Right atrium auricular region (tissue), 2 donors: Measurements from ENCODE around the gene BAX. TPM values are rescaled to one million over a fixed set of nuclear protein-coding genes. Genes with fewer than 3 reads are reported as not detected.
"Not testable (repeated sequence)": the region's sequence is repeated elsewhere in the genome, so short reads cannot be mapped to it uniquely, and the experiment has no call there.

Experiments
- DNase-seq: peaks from one replicate; pipeline ENCODE4 v3.0.0-alpha.2; 2019; ENCODE audit warnings: low spot score
- H3K27ac ChIP-seq, 2 donors: fragments of 200-600 bp; sonication (generic); 1 replicate in 1 of 2; 2 replicates in 1 of 2; pipeline ENCODE4 v1.5.1; 2016 to 2019
- H3K27me3 ChIP-seq, 2 donors: fragments of 200-600 bp; sonication (generic); one replicate each; pipeline versions ENCODE4 v1.5.1 to v1.6.0; 2017 to 2019
- H3K36me3 ChIP-seq: fragments of 200-600 bp; sonication (generic); one replicate; pipeline ENCODE4 v1.5.1; 2016
- H3K4me1 ChIP-seq, 2 donors: fragments of 200-600 bp; sonication (generic); one replicate each; pipeline versions ENCODE4 v1.5.1 to v1.6.0; 2017 to 2019
- H3K4me3 ChIP-seq, 2 donors: fragments of 200-600 bp; sonication (generic); 1 replicate in 1 of 2; 2 replicates in 1 of 2; pipeline ENCODE4 v1.5.1; 2017 to 2019; ENCODE audit warnings: mild to moderate bottlenecking in 1 of 2, moderate library complexity in 1 of 2
- H3K9me3 ChIP-seq, 2 donors: fragments of 200-600 bp; sonication (generic); one replicate each; pipeline ENCODE4 v1.5.1; 2019
- CTCF ChIP-seq, 2 donors: fragments of 200-600 bp; sonication (generic); IDR thresholded peaks; one replicate each; pipeline ENCODE4 v1.5.1; 2019; ENCODE audit warnings: antibody characterized with exemption in 2 of 2
- total RNA-seq, 2 donors: library from RNA; depleted of rRNA; stranded (reverse); fragments of >200 nt; gene quantifications; one replicate each; pipeline ENCODE4 v1.1.0, GENCODE V29; 2016

The BAX gene
- 10 to 100 TPM; 10.7 to 21.2 TPM for total RNA-seq

GRCh38 chr19:48954595-48955307 is at the start of gene BAX:
Gene BAX, plus strand, starts transcription at chr19:48954875. Its CDS starts 54 bp downstream, at chr19:48954929.
- DNase-seq, result peak; percentile 98
- H3K36me3 ChIP-seq, result no peaks in the 10 kb centered on the region
- H3K4me1 ChIP-seq, result peaks cover 0 to 14% of the 10 kb centered on the region in 2 donors
- no peaks in the 10 kb centered on the region for H3K9me3 ChIP-seq
- peak within 1 kb of the TSS; percentile 93 to 98 for H3K4me3 ChIP-seq
- H3K27ac ChIP-seq, result peak within 1 kb of the TSS; percentile 88 to 94
- TF ChIP-seq CTCF (IDR thresholded peaks at IDR 0.05), result peak in 1 of 2 donors; percentile 21
- no peaks in the 10 kb centered on the region for H3K27me3 ChIP-seq

DNA sequence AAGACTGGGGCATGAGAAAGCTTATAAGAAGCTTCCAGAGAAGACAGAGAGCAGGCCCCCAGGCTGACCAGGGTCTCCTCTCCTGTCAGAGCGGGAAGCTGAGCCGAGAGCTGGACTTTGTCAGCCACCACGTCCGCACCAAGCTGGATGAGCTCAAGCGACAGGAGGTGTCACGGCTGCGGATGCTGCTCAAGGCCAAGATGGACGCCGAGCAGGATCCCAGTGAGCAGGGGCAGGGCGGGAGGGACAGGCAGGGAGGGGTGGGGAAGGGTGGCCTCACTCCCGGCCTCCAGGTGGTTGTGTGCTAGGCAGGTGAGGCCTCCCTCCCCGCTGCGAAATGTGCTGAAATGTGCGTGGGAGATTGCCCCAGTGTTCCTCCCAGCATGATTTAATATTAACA is 49.0 kb upstream of the BAX start:
- Histone ChIP-seq H3K27me3 (no peaks in the 10 kb centered on the region), H3K4me3 (no peak overlapping the region), H3K27ac (no peak overlapping the region), H3K9me3 (no peaks in the 10 kb centered on the region), H3K36me3 (peaks cover 72% of the 10 kb centered on the region), H3K4me1 (peaks cover 0 to 26% of the 10 kb centered on the region in 2 donors)
- TF ChIP-seq CTCF (IDR thresholded peaks at IDR 0.05), result no peak
- no peak for DNase-seq

DNA sequence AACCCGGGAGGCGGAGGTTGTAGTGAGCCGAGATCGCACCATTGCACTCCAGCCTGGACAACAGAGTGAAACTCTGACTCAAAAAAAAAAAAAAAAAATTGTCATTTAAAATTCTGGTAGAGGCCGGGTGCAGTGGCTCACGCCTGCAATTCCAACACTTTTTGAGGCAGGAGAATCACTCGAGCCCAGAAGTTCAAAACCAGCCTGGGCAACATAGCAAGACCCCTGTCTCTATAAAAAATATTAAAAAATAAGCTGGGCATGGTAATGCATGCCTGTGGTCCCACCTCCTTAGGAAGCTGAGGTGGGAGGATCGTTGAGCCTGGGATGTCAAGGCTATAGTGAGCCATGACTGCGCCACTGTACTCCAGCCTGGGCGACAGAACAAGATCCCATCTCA is 48.4 kb upstream of the BAX start:
- H3K36me3 ChIP-seq, result peaks cover 78% of the 10 kb centered on the region
- peaks cover 0 to 19% of the 10 kb centered on the region in 2 donors for H3K4me1 ChIP-seq
- H3K4me3 ChIP-seq, result no peak overlapping the region
- H3K27ac ChIP-seq, result no peak overlapping the region
- DNase-seq, result no peak
- no peak for TF ChIP-seq CTCF (IDR thresholded peaks at IDR 0.05)
- H3K9me3 ChIP-seq, result no peaks in the 10 kb centered on the region
- H3K27me3 ChIP-seq, result no peaks in the 10 kb centered on the region

GRCh38 chr19:48907671-48908070 is 47.0 kb upstream of the BAX start:
- DNase-seq, result no peak
- H3K27ac ChIP-seq, result no peak overlapping the region
- H3K4me1 ChIP-seq, result peaks cover 0 to 6% of the 10 kb centered on the region in 2 donors
- H3K9me3 ChIP-seq, result no peaks in the 10 kb centered on the region
- peaks cover 89% of the 10 kb centered on the region for H3K36me3 ChIP-seq
- H3K27me3 ChIP-seq, result no peaks in the 10 kb centered on the region
- TF ChIP-seq CTCF (IDR thresholded peaks at IDR 0.05), result no peak
- no peak overlapping the region for H3K4me3 ChIP-seq

DNA sequence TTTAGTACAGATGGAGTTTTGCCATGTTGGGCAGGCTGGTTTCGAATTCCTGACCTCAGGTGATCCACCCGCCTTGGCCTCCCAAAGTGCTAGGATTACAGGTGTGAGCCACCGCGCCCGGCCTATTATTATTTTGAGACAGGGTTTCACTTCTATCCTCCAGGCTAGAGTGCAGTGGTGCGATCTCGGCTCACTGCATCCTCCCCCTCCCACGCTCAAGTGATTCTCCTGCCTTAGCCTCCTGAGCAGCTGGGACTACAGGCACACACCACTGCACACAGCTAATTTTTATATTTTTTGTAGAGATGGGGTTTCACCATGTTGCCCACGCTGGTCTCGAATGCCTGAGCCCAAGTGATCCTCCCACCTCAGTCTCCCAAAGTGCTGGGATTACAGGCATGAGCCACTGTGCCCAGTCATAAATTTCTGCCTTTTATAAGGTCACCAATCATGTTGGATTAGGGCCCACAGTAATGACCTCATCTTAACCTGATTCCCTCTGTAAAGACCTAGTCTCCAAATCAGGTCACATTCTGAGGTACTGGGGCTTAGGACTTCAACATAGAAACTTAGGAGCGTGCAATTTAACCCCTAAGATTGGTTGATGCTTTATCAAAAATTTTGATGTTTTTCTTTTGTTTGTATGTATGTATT is 45.1 kb upstream of the BAX start:
- not testable (repeated sequence) for H3K4me3 ChIP-seq, H3K9me3 ChIP-seq, DNase-seq, H3K27me3 ChIP-seq, H3K4me1 ChIP-seq
- Histone ChIP-seq H3K27ac (peak overlapping the region in 1 of 2 donors; percentile 23), H3K36me3 (peaks cover 99% of the 10 kb centered on the region)

GRCh38 chr19:48910803-48911202 is 43.9 kb upstream of the BAX start:
- DNase-seq, result no peak
- H3K4me1 ChIP-seq, result no peaks in the 10 kb centered on the region
- no peak overlapping the region for H3K4me3 ChIP-seq
- H3K9me3 ChIP-seq, result no peaks in the 10 kb centered on the region
- no peaks in the 10 kb centered on the region for H3K27me3 ChIP-seq
- peaks cover 99% of the 10 kb centered on the region for H3K36me3 ChIP-seq
- H3K27ac ChIP-seq, result no peak overlapping the region
- no peak for TF ChIP-seq CTCF (IDR thresholded peaks at IDR 0.05)
